A549 (cell line): ENCODE results near the gene EIF6. TPM values are rescaled to one million over a fixed set of nuclear protein-coding genes. Genes with fewer than 3 reads are reported as not detected.

Source experiments
- ATAC-seq, 2 experiments: fragments of 200-7000 bp in 1 of 2; fragments of >200 bp in 1 of 2; cut with Nextera tagmentation in 1 of 2; cut with Tn5 transposase in 1 of 2; 3 replicates each; pipeline versions ENCODE4 v1.8.0 to v1.9.1; 2018 to 2020; ENCODE audit warnings: mild to moderate bottlenecking in 1 of 2, moderate library complexity in 1 of 2
- CTCF ChIA-PET: fragments of 300-600 bp; sonication (Branson Sonifier 250); formaldehyde crosslinking; extraction: SDS; loops from one replicate; lab custom pipeline; 2021; ENCODE audit warnings: antibody characterized with exemption, inconsistent platforms; lab: Yijun Ruan, JAX
- POLR2A ChIA-PET: fragments of 350-600 bp; formaldehyde crosslinking; extraction: SDS; loops from one replicate; lab custom pipeline; 2021; ENCODE audit warnings: antibody characterized with exemption, inconsistent platforms; lab: Yijun Ruan, JAX
- DNase-seq, 2 experiments: peaks; one replicate each; pipeline versions ENCODE4 v3.0.0 to v3.0.0-alpha.2; 2011 to 2016; ENCODE audit warnings: low read depth in 1 of 2, low spot score in 1 of 2
- FAIRE-seq: peaks from 2 replicates; lab custom pipeline; 2011; peaks lifted over from hg19 to GRCh38; lab: Jason Lieb, UNC
- H3K27ac ChIP-seq, 2 experiments: fragments of >200 bp; sonication (Bioruptor Twin); formaldehyde crosslinking; 3 replicates each; pipeline ENCODE4 v1.5.1; 2016 to 2017
- H3K4me1 ChIP-seq: fragments of >200 bp; sonication (Bioruptor Twin); formaldehyde crosslinking; 3 replicates; pipeline ENCODE4 v1.6.1; 2016
- H3K4me2 ChIP-seq: fragments of >200 bp; sonication (Bioruptor Twin); formaldehyde crosslinking; 3 replicates; pipeline ENCODE4 v1.6.1; 2016
- H3K4me3 ChIP-seq: fragments of >200 bp; sonication (Bioruptor Twin); formaldehyde crosslinking; 3 replicates; pipeline ENCODE4 v1.5.1; 2016
- H3K9me3 ChIP-seq: fragments of >200 bp; sonication (Bioruptor Twin); formaldehyde crosslinking; 3 replicates; pipeline ENCODE4 v1.6.1; 2016
- ATOH8 ChIP-seq: fragments of 250-450 bp; sonication (Bioruptor Pico); IDR thresholded peaks from 2 replicates; pipeline ENCODE4 v1.5.0; 2020; ENCODE audit warnings: low read depth, mild to moderate bottlenecking, moderate library complexity
- BHLHE40 ChIP-seq: IDR thresholded peaks from 2 replicates; pipeline ENCODE4 v1.6.1; 2012; ENCODE audit warnings: low read depth, low read length, inconsistent platforms
- CBX2 ChIP-seq: fragments of 200-600 bp; sonication (generic); IDR thresholded peaks from 2 replicates; pipeline ENCODE4 v1.6.1; 2016; ENCODE audit warnings: low read depth, mild to moderate bottlenecking, borderline replicate concordance
- CBX8 ChIP-seq: fragments of 200-600 bp; sonication (generic); IDR thresholded peaks from 2 replicates; pipeline ENCODE4 v1.6.1; 2016
- E2F6 ChIP-seq: IDR thresholded peaks from 2 replicates; pipeline ENCODE4 v1.6.1; 2012; ENCODE audit warnings: low read depth, borderline replicate concordance
- EHF ChIP-seq: fragments of 250-450 bp; sonication (Bioruptor Pico); IDR thresholded peaks from 2 replicates; pipeline ENCODE4 v1.5.0; 2020; ENCODE audit warnings: mild to moderate bottlenecking
- EP300 ChIP-seq, 2 experiments: fragments of >200 bp; sonication (Bioruptor Twin); formaldehyde crosslinking; IDR thresholded peaks; 2 replicates in 1 of 2; 3 replicates in 1 of 2; pipeline ENCODE4 v1.6.1; 2016 to 2017
- ESRRA ChIP-seq: fragments of 150-350 bp; IDR thresholded peaks from 2 replicates; pipeline ENCODE4 v1.6.1; 2014; ENCODE audit warnings: mild to moderate bottlenecking, low read length, borderline replicate concordance
- FOSL2 ChIP-seq, 2 experiments: fragments of 450-650 bp in 1 of 2; fragments of >200 bp in 1 of 2; sonication (Bioruptor Twin) in 1 of 2; formaldehyde crosslinking; IDR thresholded peaks; 2 replicates each; pipeline versions ENCODE4 v1.5.0 to v1.6.1; 2016 to 2020; ENCODE audit warnings: mild to moderate bottlenecking in 1 of 2, moderate library complexity in 1 of 2
- GATA3 ChIP-seq: IDR thresholded peaks from 2 replicates; pipeline ENCODE4 v1.6.1; 2012; ENCODE audit warnings: borderline replicate concordance
- HDAC2 ChIP-seq: fragments of 200-600 bp; sonication (generic); IDR thresholded peaks from 2 replicates; pipeline ENCODE4 v1.6.1; 2016
- HES2 ChIP-seq: fragments of >200 bp; sonication (Bioruptor Twin); formaldehyde crosslinking; IDR thresholded peaks from 2 replicates; pipeline ENCODE4 v1.6.1; 2016
- HMGXB4 ChIP-seq: fragments of 250-450 bp; sonication (Bioruptor Pico); IDR thresholded peaks from 2 replicates; pipeline ENCODE4 v1.5.0; 2021; ENCODE audit warnings: mild to moderate bottlenecking, moderate library complexity, borderline replicate concordance
- HOXA7 ChIP-seq: fragments of 250-450 bp; sonication (Bioruptor Pico); IDR thresholded peaks from 2 replicates; pipeline ENCODE4 v1.5.0; 2020; ENCODE audit warnings: mild to moderate bottlenecking, moderate library complexity
- HOXB5 ChIP-seq: fragments of 250-450 bp; sonication (Bioruptor Pico); IDR thresholded peaks from 2 replicates; pipeline ENCODE4 v1.5.0; 2020; ENCODE audit warnings: mild to moderate bottlenecking, moderate library complexity
- JUN ChIP-seq, 2 experiments: fragments of >200 bp; sonication (Bioruptor Twin); formaldehyde crosslinking; IDR thresholded peaks; 2 replicates in 1 of 2; 3 replicates in 1 of 2; pipeline ENCODE4 v1.6.1; 2016 to 2017
- KDM5A ChIP-seq: fragments of 200-600 bp; sonication (generic); IDR thresholded peaks from 2 replicates; pipeline ENCODE4 v1.6.1; 2016; ENCODE audit warnings: antibody characterized with exemption, mild to moderate bottlenecking
- MAX ChIP-seq: IDR thresholded peaks from 2 replicates; pipeline ENCODE4 v1.6.1; 2012
- NPAS2 ChIP-seq: fragments of 250-450 bp; sonication (Bioruptor Pico); IDR thresholded peaks from 2 replicates; pipeline ENCODE4 v1.8.0; 2022; ENCODE audit warnings: mild to moderate bottlenecking, moderate library complexity, borderline replicate concordance
- NR3C1 ChIP-seq: fragments of >200 bp; sonication (Bioruptor Twin); formaldehyde crosslinking; IDR thresholded peaks from 3 replicates; pipeline ENCODE4 v1.6.1; 2017
- RCOR1 ChIP-seq: fragments of 150-350 bp; IDR thresholded peaks from 2 replicates; pipeline ENCODE4 v1.6.1; 2014; ENCODE audit warnings: antibody characterized with exemption, low read length, low read depth
- USF2 ChIP-seq: fragments of 450-650 bp; IDR thresholded peaks from 2 replicates; pipeline ENCODE4 v1.6.1; 2014; ENCODE audit warnings: antibody characterized with exemption
- ZFP36 ChIP-seq: fragments of 450-650 bp; IDR thresholded peaks from 2 replicates; pipeline ENCODE4 v1.6.1; 2014; ENCODE audit warnings: borderline replicate concordance; ENCODE audit not compliant: partially characterized antibody
- WGBS: methylation state at CpG from one replicate; pipeline ENCODE4 v1.1.6; 2017; ENCODE audit errors: missing lambda C conversion rate; 5-methylcytosine and 5-hydroxymethylcytosine counted together
- polyA plus RNA-seq, 4 experiments: library from polyadenylated mRNA; depleted of rRNA in 3 of 4; stranded (reverse); fragments of >200 nt; fragmentation: RNase III in 1 of 4; extraction: RNeasy Plus Mini Kit Qiagen cat#74134 plus additional on column Dnase treatment in 1 of 4; gene quantifications; 2 replicates in 3 of 4; 3 replicates in 1 of 4; pipeline ENCODE4 v1.2.3, GENCODE V29; 2011 to 2017

Gene EIF6
- polyA plus RNA-seq, 2 of the 4 experiments (the other 2 are of a cell fraction), result 184 to 294 TPM

DNA sequence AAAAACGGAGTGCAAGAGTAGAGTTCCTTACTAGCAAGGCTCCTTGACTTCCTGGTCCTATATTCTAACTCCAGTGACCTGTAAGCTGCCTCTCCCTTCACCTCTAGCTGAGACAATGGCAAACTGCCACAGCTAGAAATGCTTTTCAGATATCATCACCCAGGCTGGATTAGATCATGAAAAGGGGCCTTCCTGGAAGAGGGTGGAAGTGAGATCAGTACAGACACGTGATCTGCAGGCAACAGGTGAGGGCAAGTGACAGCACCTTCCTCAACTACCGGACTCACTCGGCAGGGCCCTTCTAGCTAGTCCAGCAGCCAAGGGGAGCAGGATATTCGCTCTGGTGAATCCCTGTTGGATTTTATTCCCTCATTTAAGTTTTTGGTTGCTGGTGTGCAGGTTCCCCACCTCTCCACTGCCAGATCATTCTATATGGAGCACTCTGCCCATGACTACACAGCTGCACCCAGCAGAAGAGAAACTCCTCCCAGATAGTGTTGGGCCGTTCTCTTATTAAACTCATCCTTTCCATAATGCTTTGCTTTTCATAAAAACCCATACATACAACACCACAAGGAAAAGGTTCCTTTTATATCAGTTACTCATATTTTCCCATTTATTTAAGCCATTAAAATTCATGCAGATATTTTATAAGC is 34.1 kb upstream of the EIF6 start:
- Histone ChIP-seq H3K9me3 (no peaks in the 10 kb centered on the region), H3K4me3 (no peak overlapping the region), H3K27ac (peak overlapping the region; percentile 76 to 89), H3K4me2 (peak overlapping the region; percentile 54)
- 28% methylated on average over 6 of the region's 6 CpGs for WGBS
- ATAC-seq, result peak; percentile 78 to 82
- peak; percentile 78 for FAIRE-seq
- POLR2A ChIA-PET, result interaction anchor here (0.8 to 1.6 kb wide), 2 partner anchors 41 to 136 kb away, joined by 3 read pairs; partner anchors contain the start of gene MMP24OS
- peak; percentile 64 to 87 for DNase-seq
- TF ChIP-seq EP300 (IDR thresholded peaks at IDR 0.05) (peak; percentile 12 to 40; a peak in 1 of 5 replicates), GATA3 (peak; percentile 64; the same call in 1 of the 2 replicates), BHLHE40 (0 out of 2 replicates have a peak, but pooled peaks have one; percentile 38), MAX (peak; percentile 38; the same call in 1 of the 2 replicates), HOXB5 (CRISPR knock-in tag) (no peak), FOSL2 (IDR thresholded peaks at IDR 0.05) (0 out of 2 replicates have a peak, but pooled peaks have one; percentile 23), FOSL2 (CRISPR knock-in tag; IDR thresholded peaks at IDR 0.05) (peak; percentile 31; the same call in 1 of the 2 replicates), JUN (IDR thresholded peaks at IDR 0.05) (0 out of 5 replicates have a peak, but pooled peaks of 1 of the 2 experiments have one; percentile 32), USF2 (peak; percentile 79), ESRRA (no peak)
- TF ChIP-seq, all 56 proteins: peak for 7
- CTCF ChIA-PET, result interaction anchor here (0.9 to 10.2 kb wide), 5 partner anchors 11 to 27 kb away, joined by 4 to 157 read pairs (median 5); no protein-coding TSS in a partner anchor
- H3K4me1 ChIP-seq, result peaks cover 57% of the 10 kb centered on the region

DNA sequence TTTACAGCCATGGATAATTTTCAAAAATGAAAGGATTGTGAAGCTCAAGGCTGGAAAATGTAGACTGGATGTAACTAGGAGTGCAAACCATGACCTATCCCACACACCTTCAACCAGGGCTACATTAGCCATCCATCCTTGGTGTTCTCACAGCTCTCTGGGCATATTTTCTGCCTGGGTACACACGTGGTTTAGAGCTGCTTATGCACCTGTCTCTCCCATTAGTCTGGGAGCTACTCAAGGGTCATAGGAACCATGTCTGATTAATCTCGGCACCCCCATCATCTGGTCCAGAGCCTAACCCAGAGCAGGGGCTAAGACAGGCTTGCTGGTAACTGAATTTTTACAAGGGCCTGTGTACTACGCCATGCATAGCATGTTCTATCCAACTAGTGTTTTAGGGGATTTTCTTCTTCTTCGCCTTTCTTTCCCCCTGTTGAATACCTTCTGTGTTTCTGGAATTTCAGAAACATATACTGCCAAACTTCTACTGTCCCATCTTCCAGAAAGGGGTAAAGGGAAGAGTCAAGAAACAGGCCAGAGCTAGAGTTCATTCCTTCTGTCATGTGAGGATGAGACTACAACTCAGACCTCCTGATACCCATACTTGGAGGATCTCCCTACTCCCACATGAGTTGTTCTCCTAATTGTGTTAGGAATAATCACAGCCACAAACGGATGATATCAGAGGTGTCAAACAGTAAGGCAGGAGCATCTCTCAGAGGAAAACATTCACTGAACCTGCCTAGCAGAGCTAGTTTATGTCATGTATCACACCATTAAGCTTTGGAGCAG is 33.0 kb upstream of the EIF6 start:
- FAIRE-seq (no peak), DNase-seq (no peak), ATAC-seq (no peak)
- Histone ChIP-seq H3K9me3 (no peaks in the 10 kb centered on the region), H3K4me1 (peaks cover 65% of the 10 kb centered on the region), H3K4me2 (peak overlapping the region; percentile 54), H3K27ac (peak overlapping the region; percentile 76 to 89), H3K4me3 (no peak overlapping the region)
- ChIA-PET POLR2A (interaction anchor here (0.8 kb wide), 1 partner anchor 40 kb away, joined by 3 read pairs; the partner anchor contains the start of gene MMP24OS), CTCF (interaction anchor here (0.9 to 10.2 kb wide), 6 partner anchors 9 to 28 kb away, joined by 3 to 157 read pairs (median 5); no protein-coding TSS in a partner anchor)
- 85% methylated on average over 5 of the region's 5 CpGs for WGBS
- TF ChIP-seq GATA3 (no peak), HOXA7 (CRISPR knock-in tag) (no peak), MAX (no peak), HDAC2 (no peak), NR3C1 (no peak), E2F6 (no peak), CBX8 (no peak), HOXB5 (CRISPR knock-in tag) (no peak), CBX2 (no peak), KDM5A (no peak), EHF (CRISPR knock-in tag) (no peak), ATOH8 (CRISPR knock-in tag) (no peak), USF2 (no peak), HMGXB4 (no peak), ZFP36 (no peak), FOSL2 (IDR thresholded peaks at IDR 0.05) (no peak), FOSL2 (CRISPR knock-in tag; IDR thresholded peaks at IDR 0.05) (no peak), BHLHE40 (no peak), RCOR1 (no peak), NPAS2 (CRISPR knock-in tag) (no peak), HES2 (no peak)
